HEK293T (cell line): ENCODE data around the gene SLC35F6.

Experiments
- CTBP1 ChIP-seq: fragments of 450-650 bp; IDR thresholded peaks from 2 replicates; pipeline ENCODE4 v1.6.1; 2016; ENCODE audit warnings: borderline replicate concordance
- ELF4 ChIP-seq: fragments of 450-650 bp; IDR thresholded peaks from 2 replicates; pipeline ENCODE4 v1.6.1; 2017; ENCODE audit warnings: antibody characterized with exemption
- FOXK2 ChIP-seq: fragments of 450-650 bp; IDR thresholded peaks from 2 replicates; pipeline ENCODE4 v1.6.1; 2016; ENCODE audit warnings: mild to moderate bottlenecking
- L3MBTL2 ChIP-seq: fragments of 450-650 bp; conservative IDR thresholded peaks from 2 replicates; pipeline ENCODE4 v1.6.1; 2016; ENCODE audit warnings: mild to moderate bottlenecking
- SUZ12 ChIP-seq: fragments of 450-650 bp; IDR thresholded peaks from 2 replicates; pipeline ENCODE4 v1.6.1; 2016; ENCODE audit warnings: mild to moderate bottlenecking
- TARDBP ChIP-seq: fragments of 450-650 bp; IDR thresholded peaks from 2 replicates; pipeline ENCODE4 v1.6.1; 2016
- ZNF384 ChIP-seq: fragments of 450-650 bp; IDR thresholded peaks from 2 replicates; pipeline ENCODE4 v1.6.1; 2016

DNA sequence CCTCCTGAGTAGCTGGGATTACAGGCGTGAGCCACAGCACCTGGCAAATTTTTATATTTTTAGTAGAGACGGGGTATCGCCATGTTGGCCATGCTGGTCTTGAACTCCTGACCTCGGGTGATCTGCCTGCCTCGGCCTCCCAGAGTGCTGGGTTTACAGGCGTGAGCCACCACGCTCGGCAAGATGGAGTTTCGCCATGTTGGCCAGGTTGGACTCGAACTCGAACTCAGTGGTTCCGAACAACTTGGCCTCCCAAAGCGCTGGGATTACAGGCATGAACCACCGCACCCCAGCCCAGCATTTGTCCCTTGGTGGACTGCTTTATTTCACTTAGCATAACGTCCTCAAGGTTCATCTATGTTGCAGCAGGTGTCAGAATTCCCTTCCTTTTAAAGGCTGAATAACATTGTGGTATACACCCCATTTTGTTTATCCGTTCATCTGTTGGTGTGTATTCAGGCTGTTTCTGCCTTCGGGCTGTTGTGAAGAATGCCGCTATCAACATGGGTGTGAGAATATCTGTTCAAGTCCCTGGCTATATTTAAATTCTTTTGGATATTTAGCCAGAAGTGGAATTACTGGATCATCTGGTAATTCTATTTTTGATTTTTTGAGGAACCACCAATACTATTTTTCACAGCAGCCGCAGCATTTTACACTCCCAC lies 20.6 kb downstream of the SLC35F6 start:
- TF ChIP-seq TARDBP (no peak), ZNF384 (no peak), SUZ12 (no peak), L3MBTL2 (no peak), CTBP1 (no peak), FOXK2 (no peak), ELF4 (no peak)
